Colon (tissue), 2 donors: ENCODE results near the gene PLEKHJ1.

Experiments
- FAIRE-seq: peaks from 2 replicates; lab custom pipeline; 2012; peaks lifted over from hg19 to GRCh38; lab: Jason Lieb, UNC
- donor health status: control.
- donor health status: control.

PLEKHJ1 gene

DNA sequence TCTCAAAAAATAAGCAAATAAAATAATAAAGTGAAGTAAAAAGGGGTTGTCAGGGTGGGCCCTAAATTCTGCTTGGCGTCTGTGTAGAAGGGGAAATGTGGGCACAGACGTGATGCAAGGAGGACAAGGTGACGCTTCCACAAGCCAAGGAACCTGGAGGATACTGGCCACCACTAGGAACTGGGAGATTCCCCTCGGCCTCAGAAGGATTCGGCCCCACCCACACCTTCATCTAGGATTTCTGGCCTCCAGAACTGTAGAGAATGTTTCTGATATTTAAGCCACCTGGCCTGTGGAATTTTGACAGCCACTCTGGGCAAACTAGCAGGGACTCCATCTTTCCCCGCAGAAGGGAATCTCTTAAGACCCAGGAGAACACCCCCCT lies 1.1 kb downstream of the PLEKHJ1 start:
- FAIRE-seq: no peak

DNA sequence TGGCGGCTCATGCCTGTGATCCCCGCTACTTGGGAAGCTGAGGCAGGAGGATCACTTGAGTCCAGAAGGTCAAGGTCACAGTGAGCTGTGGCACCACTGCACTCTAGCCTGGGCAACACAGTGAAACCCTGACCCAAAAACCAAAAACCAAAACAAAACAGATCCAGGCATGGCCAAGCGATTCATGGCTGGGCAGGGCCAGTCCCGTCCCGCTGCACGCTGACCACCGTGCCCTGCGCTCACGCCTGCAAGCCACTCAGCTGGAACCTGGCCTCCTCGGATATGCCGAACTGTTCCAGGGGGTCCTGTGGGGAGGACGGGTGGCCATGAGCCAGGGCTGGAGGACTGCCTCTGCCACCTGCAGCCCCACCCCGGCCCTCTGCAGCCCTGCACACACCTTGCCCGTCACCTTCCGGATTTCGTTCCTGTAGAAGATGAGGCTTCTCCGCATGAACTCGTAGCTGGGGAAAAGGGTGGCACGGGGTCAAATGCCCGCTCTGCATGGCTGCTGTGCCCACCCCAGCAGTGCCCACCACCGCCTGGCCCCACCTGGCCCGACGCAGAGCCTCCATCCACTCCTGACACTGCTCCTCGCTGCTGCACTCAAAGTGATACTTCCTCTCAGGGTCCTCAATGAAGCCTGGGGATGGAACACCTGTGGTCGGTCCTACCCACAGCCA lies 2.4 kb downstream of the PLEKHJ1 start:
- no peak for FAIRE-seq

DNA sequence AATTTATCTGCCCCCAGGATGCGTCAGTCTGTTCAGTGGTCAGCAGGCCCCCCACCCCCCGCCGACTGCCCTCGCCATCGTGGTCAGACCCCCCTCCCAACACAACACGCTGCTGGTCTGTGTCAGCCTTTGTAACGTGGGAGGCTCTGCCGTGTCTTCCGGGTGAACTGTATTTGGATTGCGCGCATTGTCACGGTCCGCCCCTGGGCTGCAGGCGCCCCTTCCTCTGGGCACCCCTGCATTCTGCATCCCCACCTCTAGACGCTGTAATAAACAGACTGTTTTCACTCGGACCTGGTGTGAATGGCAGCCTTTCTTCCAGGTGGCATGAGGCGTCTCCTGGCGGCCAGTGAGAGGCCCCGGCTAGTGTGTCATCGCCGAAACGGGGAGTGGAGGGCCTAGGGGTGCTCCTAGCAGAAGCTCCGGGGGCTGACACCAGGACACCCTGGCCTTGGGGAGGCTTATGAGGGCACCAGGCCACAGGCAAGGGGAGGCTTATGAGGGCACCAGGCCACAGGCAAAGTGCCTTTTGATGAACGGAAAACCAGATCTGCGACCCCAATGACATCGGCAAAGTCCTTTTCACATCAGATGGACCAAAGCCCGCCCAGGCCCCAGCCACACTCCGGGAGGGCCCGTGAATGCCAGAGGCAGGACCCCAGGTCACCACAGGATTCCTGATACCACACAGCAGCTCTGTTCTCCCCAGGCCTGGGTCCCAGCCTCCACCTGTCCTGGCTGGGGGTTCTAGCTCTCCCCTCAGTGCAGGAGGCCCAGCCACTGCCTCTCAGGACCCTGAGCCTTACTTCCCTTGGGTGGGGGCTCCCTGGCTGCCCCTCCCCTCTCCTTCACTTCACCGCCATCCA lies 3.6 kb downstream of the PLEKHJ1 start:
- no peak for FAIRE-seq

DNA sequence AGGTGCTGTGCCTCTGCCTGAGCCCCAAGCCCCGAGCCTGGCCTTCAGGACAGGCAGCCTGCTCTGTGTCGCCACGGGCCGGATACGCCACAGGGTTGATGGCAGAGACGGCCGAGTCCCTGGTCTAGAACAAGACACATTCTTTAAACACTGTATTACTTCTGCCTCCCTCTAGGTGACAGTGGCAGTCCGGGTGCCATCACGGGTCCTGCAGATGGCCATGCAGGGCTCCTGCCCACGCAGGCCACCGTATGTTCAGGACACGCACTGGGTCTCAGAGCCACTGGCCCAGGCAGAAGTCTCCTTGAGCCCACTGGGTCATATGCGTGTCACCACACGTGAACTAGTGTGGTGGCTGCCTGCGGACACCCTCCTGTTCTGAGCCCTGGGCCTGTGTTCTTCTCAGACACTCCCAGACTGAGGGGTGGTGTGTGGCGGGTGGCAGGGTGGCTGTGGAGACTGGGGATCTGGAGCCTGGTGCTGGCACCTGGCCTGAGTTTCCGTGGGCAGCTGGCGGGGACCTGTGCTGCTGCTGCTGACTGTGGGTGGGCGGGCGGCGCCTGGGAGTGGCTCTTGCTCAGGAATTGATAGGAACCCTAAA lies 4.4 kb downstream of the PLEKHJ1 start:
- FAIRE-seq: no peak

DNA sequence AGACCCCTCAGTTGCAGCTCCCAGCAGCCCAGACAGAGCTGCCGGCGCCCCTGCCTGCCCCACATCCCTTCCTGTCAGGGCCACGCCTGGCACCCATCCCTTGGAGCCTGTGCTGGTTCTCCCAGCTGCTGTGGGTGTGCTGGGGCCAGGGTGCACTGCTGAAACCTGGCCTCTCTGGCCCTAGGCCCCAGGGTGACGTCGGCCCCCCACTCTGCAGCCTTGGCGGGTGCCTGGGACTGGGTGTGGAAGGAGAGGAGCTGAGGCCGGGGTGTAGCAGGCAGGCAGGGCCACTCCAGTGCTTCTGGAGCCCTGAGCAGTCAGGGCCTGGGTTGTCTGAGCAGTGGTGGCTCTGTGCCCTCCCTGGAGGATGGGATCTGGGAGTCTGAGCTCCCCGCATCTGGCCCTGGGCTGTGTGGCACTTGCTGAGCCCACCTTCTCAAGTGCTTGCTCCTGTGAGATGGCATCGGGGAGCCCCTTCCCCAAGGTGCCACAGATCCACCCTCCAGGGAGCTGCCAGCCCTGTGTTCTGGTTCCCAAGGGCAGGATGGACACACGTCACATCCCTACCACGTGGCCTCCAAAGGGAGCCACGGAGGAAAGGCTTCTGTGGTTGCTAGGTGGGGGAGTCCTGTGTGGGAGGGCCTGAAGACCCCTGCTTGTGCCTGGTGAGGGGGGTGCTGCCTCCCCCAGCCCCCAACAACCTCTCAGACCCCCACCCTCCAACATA lies 5.2 kb downstream of the PLEKHJ1 start:
- no peak for FAIRE-seq

DNA sequence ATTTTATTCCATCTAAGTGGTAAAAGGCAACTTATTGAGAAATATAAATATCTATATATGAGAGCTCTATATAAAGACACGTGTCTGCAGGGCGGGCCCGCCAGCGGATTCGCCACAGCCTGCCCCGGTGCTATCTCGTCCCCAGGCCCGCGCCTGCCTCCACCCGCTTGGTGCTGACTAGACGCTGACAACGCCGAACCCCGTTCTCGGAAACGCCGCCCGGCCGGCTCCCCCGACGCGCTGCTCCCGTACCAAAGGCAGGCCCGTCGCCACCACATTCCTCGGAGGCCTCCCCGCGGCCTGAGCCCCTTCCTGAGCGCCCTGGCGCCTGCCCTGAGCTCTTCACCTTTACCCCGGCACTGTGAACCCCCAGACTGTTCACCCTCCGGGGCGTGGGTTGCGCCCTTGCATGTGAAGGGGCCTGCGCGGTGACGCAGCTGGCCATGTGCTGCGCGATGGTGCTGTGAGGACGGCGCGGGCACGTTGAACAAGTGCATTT lies 6.0 kb downstream of the PLEKHJ1 start:
- FAIRE-seq: no peak

DNA sequence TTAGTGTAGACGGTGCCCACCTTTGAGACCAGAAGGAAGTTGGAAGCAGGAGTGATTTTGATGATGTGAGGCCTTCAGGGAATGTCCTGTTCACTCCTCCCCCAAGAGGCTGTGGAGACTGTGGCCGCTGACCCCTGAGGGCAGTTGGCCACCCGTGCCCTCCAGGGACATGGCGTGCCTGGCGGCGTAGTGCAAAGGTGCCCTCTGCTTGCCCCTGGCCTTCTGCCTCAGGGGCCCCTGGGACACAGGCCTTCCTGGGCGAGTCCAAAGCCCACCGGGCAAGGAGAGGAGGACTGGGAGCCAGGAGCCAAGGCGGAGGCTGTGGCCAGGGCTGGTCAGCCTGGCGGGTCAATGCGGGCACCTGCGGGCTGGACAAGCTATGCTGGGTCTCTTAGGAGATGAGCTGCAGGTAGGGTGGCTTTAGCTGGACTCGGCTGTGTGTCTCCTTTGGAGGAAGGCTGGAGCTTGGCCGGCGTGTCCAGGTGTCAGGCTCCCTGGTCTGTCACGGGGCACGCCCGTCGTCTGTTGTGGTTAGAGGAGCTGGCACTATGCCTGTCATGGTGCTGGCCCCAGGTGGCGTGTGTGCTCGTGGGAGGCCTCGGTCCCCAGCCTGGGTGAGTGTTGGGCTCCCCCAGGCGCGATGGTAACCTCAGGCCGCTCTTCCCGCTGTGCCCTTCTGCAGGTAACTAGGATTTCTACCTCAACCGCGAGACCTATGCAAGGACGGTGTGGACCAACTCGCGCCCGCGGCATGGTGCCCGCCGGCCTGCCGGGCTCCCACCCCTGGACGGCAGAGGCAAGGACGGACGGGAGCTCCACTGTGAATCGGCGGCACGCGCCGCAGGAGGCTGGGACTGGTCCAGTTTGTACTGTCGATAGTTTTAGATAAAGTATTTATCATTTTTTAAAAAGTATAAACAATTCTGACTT lies 6.8 kb downstream of the PLEKHJ1 start:
- FAIRE-seq: no peak

DNA sequence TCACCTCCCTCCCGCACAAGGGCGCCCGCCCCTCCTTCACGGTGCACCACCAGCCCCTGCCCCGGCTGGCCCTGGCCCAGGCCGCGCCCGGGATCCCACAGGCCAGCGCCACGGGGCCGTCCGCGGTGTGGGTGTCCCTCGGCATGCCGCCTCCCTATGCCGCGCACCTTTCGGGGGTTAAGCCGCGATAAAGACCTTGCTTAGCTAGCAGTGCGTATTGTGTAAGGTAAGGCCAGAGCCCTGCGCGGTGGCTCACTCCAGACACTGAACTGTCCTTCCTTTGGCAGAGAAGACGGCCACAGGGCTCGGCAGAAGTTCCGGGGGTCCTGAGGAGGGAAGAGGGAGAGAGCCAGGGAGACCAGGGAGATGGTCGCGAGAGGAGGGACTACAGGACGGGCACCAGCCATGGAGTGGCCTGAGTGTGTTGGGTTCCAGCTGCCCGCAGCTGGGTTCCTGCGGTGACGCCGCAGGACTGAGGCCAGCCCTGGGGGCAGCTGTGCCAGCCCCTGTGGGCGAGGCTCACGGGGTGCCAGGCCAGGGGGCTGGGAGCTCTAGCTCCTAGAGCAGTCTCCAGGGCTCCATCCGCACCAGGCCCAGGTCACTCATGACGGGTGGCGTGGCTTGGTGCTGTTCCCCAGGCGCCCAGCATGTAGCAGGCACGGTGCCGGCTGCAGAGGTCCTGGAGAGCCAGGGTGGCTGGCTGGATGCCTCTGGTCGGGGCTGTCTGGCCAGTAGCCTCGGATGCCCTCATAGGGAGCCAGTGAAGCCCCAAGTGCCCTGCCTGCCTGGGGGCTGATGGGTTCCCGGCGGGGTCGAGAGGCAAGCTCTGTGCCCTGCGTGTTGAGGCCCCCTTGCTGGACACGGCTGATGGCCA lies 7.7 kb downstream of the PLEKHJ1 start:
- no peak for FAIRE-seq

DNA sequence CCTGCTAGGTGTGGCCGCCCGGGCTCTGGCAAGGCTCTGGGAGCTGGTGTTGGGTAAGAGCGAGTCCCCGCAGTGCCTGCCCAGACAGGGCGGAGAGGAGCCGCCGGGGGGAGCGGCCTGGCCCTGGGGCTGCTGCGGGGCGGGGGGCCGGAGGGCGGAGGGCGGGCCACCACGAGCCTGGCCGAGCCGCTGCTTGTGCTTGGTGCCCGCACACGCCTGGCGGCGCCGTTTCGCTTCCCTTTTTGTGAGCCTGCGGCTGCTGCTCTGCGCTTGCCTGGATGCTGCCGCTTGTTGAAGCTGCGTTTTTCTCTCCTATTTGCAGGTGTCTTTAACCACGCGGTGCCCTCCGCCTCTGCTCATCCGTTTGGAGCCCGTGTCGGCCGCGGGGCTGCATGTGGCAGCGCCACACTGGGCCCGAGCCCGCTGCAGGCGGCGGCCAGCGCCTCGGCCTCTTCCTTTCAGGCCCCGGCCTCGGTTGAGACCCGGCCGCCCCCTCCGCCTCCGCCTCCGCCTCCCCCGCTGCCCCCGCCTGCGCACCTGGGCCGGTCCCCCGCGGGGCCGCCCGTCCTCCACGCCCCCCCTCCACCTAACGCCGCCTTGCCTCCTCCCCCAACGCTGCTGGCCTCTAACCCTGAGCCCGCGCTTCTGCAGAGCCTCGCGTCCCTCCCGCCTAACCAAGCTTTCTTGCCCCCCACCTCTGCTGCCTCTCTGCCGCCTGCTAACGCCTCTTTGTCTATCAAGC lies 8.5 kb downstream of the PLEKHJ1 start:
- FAIRE-seq: no peak

DNA sequence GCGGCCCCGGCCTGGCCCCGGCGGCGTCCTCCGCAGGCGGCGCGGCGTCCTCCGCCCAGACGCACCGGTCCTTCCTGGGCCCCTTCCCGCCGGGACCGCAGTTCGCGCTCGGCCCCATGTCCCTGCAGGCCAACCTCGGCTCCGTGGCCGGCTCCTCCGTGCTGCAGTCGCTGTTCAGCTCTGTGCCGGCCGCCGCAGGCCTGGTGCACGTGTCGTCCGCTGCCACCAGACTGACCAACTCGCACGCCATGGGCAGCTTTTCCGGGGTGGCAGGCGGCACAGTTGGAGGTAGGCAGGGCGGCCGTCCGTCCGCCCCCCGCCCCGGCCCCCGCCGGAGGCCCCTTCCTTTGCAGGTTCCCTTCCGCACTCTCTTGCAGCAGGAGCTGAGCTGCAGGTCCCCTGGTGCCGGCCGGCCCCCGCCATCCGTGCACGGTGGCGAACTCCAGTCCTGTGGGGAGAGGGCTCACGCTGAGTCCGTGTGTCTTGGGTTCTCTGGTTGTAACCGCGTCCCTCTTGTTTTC lies 9.2 kb downstream of the PLEKHJ1 start:
- FAIRE-seq: no peak

DNA sequence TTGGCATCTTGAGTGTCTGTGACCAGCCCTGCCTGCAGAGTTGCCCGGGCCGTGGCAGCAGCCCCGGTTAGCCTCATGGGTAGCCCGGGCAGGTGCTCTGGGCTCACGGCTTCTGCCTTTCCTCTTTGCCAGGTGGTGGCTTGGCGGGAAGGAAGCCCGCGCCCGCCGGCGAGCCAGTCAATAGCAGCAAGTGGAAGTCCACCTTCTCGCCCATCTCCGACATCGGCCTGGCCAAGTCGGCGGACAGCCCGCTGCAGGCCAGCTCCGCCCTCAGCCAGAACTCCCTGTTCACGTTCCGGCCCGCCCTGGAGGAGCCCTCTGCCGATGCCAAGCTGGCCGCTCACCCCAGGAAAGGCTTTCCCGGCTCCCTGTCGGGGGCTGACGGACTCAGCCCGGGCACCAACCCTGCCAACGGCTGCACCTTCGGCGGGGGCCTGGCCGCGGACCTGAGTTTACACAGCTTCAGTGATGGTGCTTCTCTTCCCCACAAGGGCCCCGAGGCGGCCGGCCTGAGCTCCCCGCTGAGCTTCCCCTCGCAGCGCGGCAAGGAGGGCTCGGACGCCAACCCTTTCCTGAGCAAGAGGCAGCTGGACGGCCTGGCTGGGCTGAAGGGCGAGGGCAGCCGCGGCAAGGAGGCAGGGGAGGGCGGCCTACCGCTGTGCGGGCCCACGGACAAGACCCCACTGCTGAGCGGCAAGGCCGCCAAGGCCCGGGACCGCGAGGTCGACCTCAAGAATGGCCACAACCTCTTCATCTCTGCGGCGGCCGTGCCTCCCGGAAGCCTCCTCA lies 9.9 kb downstream of the PLEKHJ1 start:
- FAIRE-seq: no peak

DNA sequence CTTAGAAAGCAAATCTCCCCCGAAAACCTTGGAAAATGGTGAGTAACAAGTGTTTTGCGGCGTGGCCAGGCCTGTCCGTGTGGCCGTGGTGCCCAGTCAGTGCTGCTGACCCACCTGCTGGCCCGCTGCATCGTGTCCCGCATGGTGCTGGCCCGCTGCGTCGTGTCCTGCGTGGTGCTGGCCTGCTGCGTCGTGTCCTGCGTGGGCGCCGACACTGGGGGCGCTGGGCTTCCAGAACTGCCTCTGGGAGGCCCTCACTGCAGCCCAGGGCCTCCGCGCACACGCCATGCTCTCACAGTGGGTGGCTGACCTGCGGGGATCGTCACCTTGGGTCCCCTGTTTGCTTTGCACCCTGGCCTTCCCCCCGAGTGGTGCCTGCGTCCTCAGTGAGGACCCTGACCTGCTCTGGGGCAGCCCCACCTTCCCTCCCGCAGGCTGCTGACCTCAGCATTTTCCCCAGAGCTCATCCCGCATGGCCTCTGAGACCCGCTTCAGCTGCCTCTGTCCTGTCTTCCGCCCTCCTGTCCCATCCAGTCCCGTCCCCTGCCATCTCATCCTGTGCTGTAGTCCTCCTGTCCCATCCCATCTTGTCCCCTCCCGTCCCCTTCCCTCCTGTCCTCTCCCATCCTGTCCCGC lies 10.6 kb downstream of the PLEKHJ1 start:
- no peak for FAIRE-seq

DNA sequence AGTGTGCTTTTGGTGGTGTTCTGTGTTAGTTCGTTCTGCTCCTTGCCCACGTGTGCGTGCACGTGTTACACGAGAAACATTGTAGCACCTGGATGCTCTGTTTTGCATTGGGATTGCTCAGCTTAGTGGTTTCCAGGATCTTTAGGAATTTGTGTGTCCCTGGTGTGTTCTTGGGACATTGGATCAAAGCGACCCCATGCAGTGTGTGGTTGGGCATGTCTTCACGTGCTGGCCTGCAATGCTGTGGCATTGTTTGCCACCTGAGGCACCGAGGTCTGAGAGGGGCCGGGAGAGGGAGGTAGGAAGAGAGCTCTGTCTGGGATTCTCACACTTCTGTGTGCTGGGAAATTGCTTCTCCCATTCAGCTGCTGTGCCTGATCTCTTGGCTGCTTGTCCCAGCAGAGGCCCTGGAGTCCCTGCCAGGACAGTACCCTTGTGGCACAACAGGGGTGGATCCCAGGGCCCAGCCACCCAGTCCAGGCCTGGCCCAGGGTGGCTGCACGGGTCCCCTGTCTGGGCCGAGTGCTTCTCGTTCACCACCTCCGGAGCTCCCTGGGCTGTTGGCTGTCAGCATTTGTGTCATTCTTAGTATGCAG lies 11.3 kb downstream of the PLEKHJ1 start:
- FAIRE-seq: no peak

DNA sequence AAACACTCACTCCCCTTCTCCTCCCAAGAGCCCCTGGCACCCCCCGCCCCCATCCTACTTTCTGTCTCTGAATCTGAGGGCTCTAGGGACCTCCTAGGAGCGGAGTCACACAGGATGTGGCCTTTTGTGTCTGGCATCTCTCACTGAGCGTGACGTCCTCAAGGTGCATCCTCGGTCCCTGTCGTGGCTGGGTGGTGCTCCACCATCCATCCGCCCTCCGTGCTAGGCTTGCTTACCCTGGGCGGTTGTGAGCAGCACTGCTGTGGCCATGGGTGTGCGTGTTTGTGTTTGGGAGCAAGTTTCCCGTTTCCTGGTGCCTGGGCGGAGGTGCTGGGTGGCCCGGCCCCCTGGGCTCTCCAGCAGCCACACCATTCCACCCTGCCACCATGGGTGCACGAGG lies 12.2 kb downstream of the PLEKHJ1 start:
- FAIRE-seq: no peak

DNA sequence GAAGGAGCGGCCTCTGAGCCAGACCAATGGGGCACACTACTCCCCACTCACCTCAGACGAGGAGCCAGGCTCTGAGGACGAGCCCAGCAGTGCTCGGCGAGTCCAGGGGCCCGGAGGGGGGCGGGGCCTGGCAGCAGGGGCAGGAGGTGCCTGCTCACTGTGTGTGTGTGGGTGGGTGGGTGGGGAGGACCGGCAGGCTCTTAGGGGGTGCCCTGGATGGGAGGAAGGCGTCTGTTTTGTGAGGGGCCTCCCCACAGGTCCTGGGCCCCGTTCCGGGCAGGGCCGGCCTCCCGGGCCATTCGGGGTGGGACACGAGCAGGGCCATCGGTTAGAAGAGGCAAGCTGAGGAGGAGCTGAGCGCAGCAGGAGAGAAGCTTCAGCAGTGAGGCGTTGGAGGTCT lies 12.7 kb downstream of the PLEKHJ1 start:
- no peak for FAIRE-seq

DNA sequence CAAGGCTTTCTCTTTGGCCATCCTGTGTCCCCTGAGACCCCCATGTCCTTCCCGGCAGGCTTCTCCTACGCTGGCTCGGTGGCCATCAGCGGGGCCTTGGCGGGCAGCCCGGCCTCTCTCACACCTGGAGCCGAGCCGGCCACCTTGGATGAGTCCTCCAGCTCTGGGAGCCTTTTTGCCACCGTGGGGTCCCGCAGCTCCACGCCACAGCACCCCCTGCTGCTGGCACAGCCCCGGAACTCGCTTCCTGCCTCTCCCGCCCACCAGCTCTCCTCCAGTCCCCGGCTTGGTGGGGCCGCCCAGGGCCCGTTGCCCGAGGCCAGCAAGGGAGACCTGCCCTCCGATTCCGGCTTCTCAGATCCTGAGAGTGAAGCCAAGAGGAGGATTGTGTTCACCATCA lies 14.2 kb downstream of the PLEKHJ1 start:
- no peak for FAIRE-seq

DNA sequence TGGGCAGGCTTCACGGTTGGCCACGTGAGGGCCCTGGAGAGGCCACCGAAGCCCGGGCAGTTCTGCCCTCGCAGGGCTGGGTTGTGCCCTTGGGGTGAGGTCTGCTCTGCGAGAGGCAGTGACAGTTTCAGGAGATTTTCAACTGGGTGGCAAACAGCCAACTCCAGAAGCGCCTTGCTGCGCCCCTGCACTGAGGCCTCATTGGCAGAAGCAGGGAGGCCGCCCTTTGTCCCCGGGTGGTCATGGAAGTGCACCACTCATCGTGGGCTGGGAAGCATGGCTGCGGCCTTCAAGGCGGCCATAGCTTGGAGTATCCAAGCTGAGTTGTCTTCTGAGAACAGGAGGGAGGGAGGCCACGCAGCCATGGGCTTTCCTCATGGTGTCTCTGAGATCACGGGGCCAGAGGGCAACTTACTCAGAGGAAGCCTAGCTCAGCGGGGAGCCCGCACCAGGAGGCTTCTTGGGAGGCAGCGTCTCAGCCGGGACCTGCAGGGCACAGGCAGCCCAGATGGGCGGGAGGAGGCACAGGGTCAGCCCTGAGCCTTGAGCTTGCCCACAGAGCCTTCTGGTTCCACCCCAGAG lies 14.8 kb downstream of the PLEKHJ1 start:
- no peak for FAIRE-seq
